H1 (cell line): ENCODE measurements around the gene CHMP4A.

Experiments used
- CREB1 ChIP-seq: IDR thresholded peaks from 2 replicates; pipeline ENCODE4 v1.6.1; 2012; ENCODE audit warnings: inconsistent platforms
- CTCF ChIP-seq, 3 experiments: IDR thresholded peaks; 1 replicate in 2 of 3; 2 replicates in 1 of 3; pipeline versions ENCODE4 v1.5.1 to v1.6.1; 2011; ENCODE audit warnings: low read length in 3 of 3, mild to moderate bottlenecking in 3 of 3, inconsistent platforms in 2 of 3, low read depth in 1 of 3, moderate library complexity in 1 of 3; ENCODE audit not compliant: insufficient read depth in 1 of 3; ENCODE audit errors: control extremely low read depth in 1 of 3
- POLR2A ChIP-seq, 2 experiments: IDR thresholded peaks; 1 replicate in 1 of 2; 2 replicates in 1 of 2; pipeline ENCODE4 v1.6.1; 2011; ENCODE audit warnings: low read depth in 2 of 2, low read length in 2 of 2, mild to moderate bottlenecking in 2 of 2; ENCODE audit errors: control extremely low read depth in 1 of 2
- RNF2 ChIP-seq: fragments of 200-900, 300-1000 bp; sonication (generic); IDR thresholded peaks from 2 replicates; pipeline ENCODE4 v1.7.1; 2016; ENCODE audit warnings: borderline replicate concordance, low read depth, mild to moderate bottlenecking, antibody characterized with exemption, low read length; ENCODE audit not compliant: poor library complexity, severe bottlenecking; ENCODE audit errors: missing control alignments

- TF ChIP-seq CREB1: no peak
- no peak for TF ChIP-seq POLR2A (IDR thresholded peaks at IDR 0.05; ENCODE audit: control extremely low read depth in 1 of 2, low read depth in 2 of 2, low read length in 2 of 2)
- no peak for TF ChIP-seq RNF2
- no peak for TF ChIP-seq CTCF (IDR thresholded peaks at IDR 0.05; ENCODE audit: control extremely low read depth in 1 of 3, insufficient read depth in 1 of 3, low read depth in 1 of 3, low read length in 3 of 3)
Observed at GRCh38 chr14:24250354-24250753, 37.1 kb upstream of the CHMP4A start.
